Progenitor cell of endocrine pancreas (in vitro differentiated cells): ENCODE results near the gene ITGB3. TPM values are rescaled to one million over a fixed set of nuclear protein-coding genes. Genes with fewer than 3 reads are reported as not detected.
A peak's percentile ranks its signal among the peaks of the same experiment; 100 is the strongest.

Source experiments
- DNase-seq: peaks from one replicate; pipeline ENCODE4 v3.0.0; 2021; ENCODE audit warnings: low spot score; ENCODE audit not compliant: unreplicated experiment
- H3K27ac Mint-ChIP-seq: 2 replicates; pipeline ENCODE4 v1.8.0; 2021; ENCODE audit warnings: mild to moderate bottlenecking, moderate library complexity, mixed read lengths
- H3K27me3 Mint-ChIP-seq: 2 replicates; pipeline ENCODE4 v1.8.0; 2021; ENCODE audit warnings: mixed read lengths
- H3K36me3 Mint-ChIP-seq: 2 replicates; pipeline ENCODE4 v1.8.0; 2022; ENCODE audit warnings: mixed read lengths; ENCODE audit not compliant: insufficient read depth
- H3K4me1 Mint-ChIP-seq: 2 replicates; pipeline ENCODE4 v1.8.0; 2021; ENCODE audit warnings: low read depth, mixed read lengths
- H3K4me3 Mint-ChIP-seq: 2 replicates; pipeline ENCODE4 v1.8.0; 2021; ENCODE audit warnings: low read depth, mild to moderate bottlenecking, moderate library complexity, mixed read lengths
- H3K9me3 Mint-ChIP-seq: 2 replicates; pipeline ENCODE4 v1.8.0; 2021; ENCODE audit warnings: low read depth, mixed read lengths
- total RNA-seq: library from RNA; stranded (reverse); gene quantifications from 2 replicates; pipeline ENCODE4 v1.2.1, GENCODE V29; 2021
- TF ChIP-seq, protein P1 (sequence below): fragments of 200-600 bp; sonication (generic); IDR thresholded peaks from one replicate; pipeline ENCODE4 v1.5.0; 2021; ENCODE audit warnings: antibody characterized with exemption, mild to moderate bottlenecking; ENCODE audit not compliant: unreplicated experiment

ITGB3 gene
- total RNA-seq, 1 donor from 2014 or later, result not detected

DNA sequence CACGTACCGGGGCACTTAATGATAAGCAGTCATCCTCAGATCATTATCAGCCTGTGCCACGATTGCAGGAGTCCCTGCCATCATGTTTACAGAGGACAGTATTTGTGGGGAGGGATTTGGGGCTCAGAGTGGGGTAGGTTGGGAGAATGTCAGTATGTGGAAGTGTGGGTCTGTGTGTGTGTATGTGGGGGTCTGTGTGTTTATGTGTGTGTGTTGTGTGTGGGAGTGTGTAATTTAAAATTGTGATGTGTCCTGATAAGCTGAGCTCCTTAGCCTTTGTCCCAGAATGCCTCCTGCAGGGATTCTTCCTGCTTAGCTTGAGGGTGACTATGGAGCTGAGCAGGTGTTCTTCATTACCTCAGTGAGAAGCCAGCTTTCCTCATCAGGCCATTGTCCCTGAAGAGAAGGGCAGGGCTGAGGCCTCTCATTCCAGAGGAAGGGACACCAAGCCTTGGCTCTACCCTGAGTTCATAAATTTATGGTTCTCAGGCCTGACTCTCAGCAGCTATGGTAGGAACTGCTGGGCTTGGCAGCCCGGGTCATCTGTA is 56.6 kb downstream of the ITGB3 start:
- H3K27me3 Mint-ChIP-seq, result peaks cover 3% of the 10 kb centered on the region
- H3K9me3 Mint-ChIP-seq, result no peaks in the 10 kb centered on the region
- no peaks in the 10 kb centered on the region for H3K36me3 Mint-ChIP-seq
- peaks cover 6% of the 10 kb centered on the region for H3K4me1 Mint-ChIP-seq
- DNase-seq, result no peak
- TF ChIP-seq, protein P1, sequence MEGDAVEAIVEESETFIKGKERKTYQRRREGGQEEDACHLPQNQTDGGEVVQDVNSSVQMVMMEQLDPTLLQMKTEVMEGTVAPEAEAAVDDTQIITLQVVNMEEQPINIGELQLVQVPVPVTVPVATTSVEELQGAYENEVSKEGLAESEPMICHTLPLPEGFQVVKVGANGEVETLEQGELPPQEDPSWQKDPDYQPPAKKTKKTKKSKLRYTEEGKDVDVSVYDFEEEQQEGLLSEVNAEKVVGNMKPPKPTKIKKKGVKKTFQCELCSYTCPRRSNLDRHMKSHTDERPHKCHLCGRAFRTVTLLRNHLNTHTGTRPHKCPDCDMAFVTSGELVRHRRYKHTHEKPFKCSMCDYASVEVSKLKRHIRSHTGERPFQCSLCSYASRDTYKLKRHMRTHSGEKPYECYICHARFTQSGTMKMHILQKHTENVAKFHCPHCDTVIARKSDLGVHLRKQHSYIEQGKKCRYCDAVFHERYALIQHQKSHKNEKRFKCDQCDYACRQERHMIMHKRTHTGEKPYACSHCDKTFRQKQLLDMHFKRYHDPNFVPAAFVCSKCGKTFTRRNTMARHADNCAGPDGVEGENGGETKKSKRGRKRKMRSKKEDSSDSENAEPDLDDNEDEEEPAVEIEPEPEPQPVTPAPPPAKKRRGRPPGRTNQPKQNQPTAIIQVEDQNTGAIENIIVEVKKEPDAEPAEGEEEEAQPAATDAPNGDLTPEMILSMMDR, result no peak
- no peak overlapping the region for H3K4me3 Mint-ChIP-seq
- no peak overlapping the region for H3K27ac Mint-ChIP-seq

GRCh38 chr17:47311420-47311819 is 57.8 kb downstream of the ITGB3 start:
- Mint-ChIP-seq H3K4me1 (peaks cover 2% of the 10 kb centered on the region), H3K27ac (no peak overlapping the region), H3K36me3 (no peaks in the 10 kb centered on the region), H3K27me3 (peaks cover 3% of the 10 kb centered on the region), H3K9me3 (no peaks in the 10 kb centered on the region), H3K4me3 (no peak overlapping the region)
- TF ChIP-seq, protein P1, result no peak
- no peak for DNase-seq

DNA sequence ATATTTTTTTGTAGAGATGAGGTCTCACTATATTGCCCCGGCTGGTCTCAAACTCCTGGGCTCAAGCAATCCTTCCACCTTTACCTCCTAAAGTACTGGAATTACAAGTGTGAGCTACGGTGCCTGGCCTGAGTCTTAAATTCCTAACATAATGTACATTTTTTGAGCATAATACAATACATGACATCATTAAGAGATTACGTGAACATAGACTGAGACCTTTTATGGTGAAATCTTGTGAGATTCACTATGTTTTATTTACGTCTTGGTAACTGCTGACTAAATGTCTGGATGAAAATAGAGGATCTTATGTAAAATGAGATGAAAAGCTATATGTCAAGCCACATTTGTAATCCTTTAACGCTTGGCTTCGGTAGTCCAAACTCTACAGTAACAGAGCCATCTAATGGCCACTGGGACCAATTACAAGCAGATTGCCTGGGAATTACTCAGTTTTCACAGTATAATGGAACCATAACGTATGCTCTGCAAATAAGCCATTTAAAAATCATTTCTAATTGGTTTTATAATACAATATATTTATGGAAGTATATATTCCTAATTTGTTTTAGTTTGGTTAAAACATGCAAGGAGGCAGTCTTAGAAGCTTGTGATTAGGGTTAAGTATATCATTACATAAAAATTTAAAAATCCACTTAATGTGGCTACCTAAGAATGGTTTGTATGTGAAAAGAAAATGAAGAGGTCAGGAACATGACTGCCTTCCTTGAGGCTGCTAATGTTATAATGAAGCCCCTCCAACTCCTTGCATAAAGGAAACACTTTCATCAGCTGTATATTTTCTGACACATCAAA is 62.0 kb downstream of the ITGB3 start:
- H3K9me3 Mint-ChIP-seq, result no peaks in the 10 kb centered on the region
- H3K4me1 Mint-ChIP-seq, result peaks cover 2% of the 10 kb centered on the region
- no peaks in the 10 kb centered on the region for H3K36me3 Mint-ChIP-seq
- DNase-seq, result no peak
- no peaks in the 10 kb centered on the region for H3K27me3 Mint-ChIP-seq
- no peak overlapping the region for H3K27ac Mint-ChIP-seq
- TF ChIP-seq, protein P1, result peak; percentile 86
- H3K4me3 Mint-ChIP-seq, result no peak overlapping the region

DNA sequence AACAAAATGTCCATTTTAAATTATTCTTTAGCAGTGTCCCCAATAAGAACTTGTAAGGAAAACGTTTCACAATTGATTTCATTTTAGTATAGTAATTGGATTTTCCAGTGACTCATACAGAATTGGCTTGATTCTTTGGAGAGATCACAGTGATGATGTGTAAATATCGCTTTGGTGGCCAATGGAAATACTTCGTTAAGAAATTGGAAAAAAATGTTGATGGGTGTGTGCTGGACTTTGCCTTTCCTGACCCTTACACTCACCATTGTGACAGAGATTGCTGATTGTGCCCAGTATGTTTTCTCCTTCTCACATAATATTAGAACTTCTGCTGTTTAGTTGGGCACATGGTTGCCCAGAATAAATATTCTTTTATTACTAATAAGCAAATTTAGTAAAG is 62.7 kb downstream of the ITGB3 start:
- DNase-seq, result no peak
- Mint-ChIP-seq H3K4me1 (peaks cover 2% of the 10 kb centered on the region), H3K9me3 (peaks cover 4% of the 10 kb centered on the region), H3K27me3 (no peaks in the 10 kb centered on the region), H3K36me3 (no peaks in the 10 kb centered on the region), H3K27ac (no peak overlapping the region), H3K4me3 (no peak overlapping the region)
- TF ChIP-seq, protein P1, result no peak

- Mint-ChIP-seq H3K27me3 (no peaks in the 10 kb centered on the region), H3K27ac (no peak overlapping the region), H3K4me1 (peaks cover 2% of the 10 kb centered on the region), H3K4me3 (no peak overlapping the region), H3K9me3 (peaks cover 5% of the 10 kb centered on the region), H3K36me3 (no peaks in the 10 kb centered on the region)
- TF ChIP-seq, protein P1, result no peak
- DNase-seq, result no peak
These were observed 63.5 kb downstream of the ITGB3 start for GRCh38 chr17:47317119-47317518.
